SW480 (cell line): Measurements from ENCODE around the gene SLC25A27.

Source experiments
- DNase-seq: peaks from one replicate; pipeline ENCODE4 v3.0.0-alpha.2; 2016; ENCODE audit warnings: low spot score

The SLC25A27 gene

GRCh38 chr6:46651816-46652215 is 959 bp upstream of the SLC25A27 start:
- peak; percentile 22 for DNase-seq

DNA sequence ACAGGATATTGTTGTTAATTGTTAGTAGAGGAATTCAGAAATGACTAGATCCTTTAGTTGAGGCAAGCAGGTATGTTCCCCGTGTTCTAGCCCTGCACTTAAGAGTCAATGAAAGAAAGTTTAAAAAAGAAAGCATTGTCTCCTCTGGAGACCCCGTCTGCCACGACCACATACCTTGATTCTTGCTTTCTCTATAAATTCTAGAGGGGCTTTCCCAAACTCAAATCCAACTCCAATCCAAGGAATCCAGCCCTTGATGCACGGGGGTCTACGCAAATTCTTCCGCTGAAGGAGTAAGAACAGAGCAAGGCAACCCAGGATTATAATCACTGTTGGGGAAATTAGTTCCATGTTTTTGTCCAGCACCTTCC is 558 bp upstream of the SLC25A27 start:
- peak; percentile 3 for DNase-seq

GRCh38 chr6:46653439-46654195 is 842 bp downstream of the SLC25A27 start:
- no peak for DNase-seq

DNA sequence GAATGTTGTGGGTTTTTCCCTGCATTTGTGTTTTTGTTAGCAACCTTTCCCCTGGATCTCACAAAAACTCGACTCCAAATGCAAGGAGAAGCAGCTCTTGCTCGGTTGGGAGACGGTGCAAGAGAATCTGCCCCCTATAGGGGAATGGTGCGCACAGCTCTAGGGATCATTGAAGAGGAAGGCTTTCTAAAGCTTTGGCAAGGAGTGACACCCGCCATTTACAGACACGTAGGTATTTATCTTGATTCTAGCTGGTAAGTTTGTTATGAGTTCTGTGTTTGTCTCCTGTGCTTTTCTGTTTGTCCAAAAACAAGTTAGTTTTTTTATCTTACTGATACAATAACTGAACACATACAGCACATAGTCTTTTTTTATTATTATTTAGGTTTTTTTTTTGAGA is 3.0 kb downstream of the SLC25A27 start:
- DNase-seq, result no peak

- no peak for DNase-seq
Observed at GRCh38 chr6:46657642-46658041, 4.9 kb downstream of the SLC25A27 start.

- DNase-seq, result no peak
Observed at GRCh38 chr6:46661483-46661882, 8.7 kb downstream of the SLC25A27 start.

DNA sequence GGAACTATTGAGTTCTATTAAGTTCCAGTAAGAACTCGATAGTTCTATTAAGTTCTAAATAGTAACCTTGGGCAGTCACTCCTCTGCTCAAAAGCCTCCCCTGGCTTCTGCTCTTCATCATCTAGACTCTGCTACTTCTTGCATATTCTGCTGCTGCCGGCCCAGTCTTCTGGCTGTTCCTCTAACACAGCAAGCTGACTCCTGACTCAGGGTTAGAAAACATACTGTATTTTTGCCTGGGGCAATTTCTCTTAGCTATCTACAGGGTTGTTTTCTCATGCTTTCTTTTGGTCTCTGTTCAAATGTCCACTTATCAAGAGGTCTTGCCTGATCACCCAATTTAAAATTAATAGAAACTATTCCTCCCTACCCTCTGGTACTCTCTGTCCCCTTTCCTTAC is 14.6 kb downstream of the SLC25A27 start:
- DNase-seq, result no peak

GRCh38 chr6:46674410-46674809 is 21.6 kb downstream of the SLC25A27 start:
- no peak for DNase-seq

DNA sequence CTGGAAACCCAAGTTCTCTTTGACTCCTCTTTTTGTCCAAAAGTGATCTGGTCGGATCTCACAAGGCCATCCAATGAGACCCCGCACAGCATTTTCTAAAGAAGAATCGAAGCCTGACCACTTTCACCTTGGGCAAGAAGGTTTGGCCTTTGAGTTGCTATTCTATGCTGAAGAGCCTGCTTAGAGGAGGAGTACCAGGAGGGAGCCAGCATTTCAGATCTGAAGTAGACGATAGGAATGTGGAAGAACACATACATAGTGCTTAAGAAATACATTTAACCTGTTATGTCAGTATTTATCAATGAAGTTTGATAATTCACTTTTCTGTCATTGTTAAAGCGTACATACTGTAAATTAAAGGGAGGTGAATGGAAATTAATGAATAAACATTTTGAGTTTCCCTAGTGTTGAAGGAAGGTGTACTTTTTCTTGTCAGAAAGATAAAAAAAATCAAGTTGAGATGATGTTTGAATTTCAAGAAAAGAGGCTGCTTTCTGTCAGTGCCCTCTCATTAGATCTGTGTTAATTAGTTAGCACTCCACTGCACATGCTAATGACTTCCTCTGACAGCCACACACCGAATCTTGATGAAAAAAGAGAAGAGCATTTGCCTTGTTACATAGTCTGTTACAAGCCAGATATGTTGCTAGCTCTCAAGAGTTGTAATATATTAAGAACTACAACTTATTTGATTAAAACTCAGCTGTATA is 24.0 kb downstream of the SLC25A27 start:
- no peak for DNase-seq

DNA sequence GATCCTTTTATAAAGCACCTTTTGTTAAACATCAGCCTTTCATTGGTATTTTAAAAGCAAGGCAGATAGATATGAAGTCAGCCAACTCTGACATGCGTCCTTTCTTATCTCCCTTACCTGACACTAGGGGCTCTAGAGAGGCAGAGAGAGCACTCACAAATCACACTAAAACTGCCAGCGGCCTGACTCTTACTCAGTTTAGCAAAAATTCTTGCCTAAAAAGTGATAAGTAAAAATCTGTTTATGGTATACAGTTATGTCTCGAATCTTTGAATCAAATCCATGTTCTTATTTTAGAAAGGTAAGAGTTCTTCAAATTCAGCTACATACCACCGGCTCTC is 24.5 kb downstream of the SLC25A27 start:
- no peak for DNase-seq

DNA sequence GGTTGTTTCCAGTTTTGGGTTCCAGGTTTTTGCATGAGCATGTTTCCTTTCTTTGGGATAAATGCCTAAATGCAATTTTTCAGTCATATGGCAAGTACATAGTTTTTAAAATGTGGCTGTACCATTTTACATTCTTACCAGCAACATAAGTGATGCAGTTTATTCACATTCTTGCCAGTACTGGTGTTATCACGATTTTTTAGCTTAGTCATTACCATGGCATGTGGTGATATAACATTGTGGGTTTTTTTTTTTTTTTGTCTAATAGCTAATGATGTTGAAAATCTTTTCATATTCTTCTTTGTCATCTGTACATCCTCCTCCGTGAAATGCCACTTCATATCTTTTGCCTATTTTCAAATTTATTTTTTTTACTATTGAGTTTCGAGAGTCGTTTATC is 32.0 kb downstream of the SLC25A27 start:
- no peak for DNase-seq

- no peak for DNase-seq
Observed at GRCh38 chr6:46687619-46688097, 34.9 kb downstream of the SLC25A27 start, which contains the start of gene TDRD6. TDRD6 (plus strand) TSS chr6:46687885; CDS start chr6:46688129, 244 bp downstream.

DNA sequence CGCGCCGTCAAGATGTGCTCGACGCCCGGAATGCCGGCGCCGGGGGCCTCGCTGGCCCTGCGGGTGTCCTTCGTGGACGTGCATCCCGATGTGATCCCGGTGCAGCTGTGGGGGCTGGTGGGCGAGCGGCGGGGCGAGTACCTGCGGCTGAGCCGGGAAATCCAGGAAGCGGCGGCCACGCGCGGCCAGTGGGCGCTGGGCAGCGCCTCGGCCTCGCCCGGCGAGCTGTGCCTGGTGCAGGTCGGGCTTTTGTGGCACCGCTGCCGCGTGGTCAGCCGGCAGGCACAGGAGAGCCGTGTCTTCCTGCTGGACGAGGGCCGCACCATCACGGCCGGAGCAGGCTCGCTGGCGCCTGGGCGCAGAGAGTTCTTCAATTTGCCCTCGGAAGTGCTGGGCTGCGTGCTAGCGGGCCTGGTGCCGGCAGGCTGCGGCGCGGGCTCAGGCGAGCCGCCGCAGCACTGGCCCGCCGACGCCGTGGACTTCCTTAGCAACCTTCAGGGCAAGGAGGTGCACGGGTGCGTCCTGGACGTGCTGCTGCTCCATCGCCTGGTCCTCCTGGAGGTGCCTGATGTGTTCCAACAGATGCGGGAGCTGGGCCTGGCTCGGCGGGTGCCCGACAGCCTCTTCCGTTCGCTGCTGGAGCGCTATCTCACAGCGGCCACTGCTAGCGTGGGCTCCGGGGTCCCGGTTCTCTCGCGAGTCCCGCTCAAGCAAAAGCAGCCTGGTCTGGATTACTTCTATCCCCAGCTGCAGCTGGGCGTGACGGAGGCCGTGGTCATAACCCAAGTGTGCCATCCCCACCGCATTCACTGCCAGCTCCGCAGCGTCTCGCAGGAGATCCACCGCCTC is 35.6 kb downstream of the SLC25A27 start:
- DNase-seq, result no peak

DNA sequence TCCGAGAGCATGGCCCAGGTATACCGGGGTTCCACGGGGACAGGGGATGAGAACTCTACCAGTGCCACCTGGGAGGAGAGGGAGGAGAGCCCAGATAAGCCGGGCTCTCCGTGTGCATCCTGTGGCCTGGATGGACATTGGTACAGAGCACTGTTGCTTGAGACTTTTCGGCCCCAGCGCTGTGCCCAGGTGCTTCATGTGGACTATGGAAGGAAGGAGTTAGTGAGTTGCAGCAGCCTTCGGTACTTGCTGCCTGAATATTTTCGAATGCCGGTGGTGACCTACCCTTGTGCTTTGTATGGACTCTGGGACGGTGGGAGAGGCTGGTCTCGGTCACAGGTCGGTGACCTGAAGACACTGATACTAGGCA is 36.2 kb downstream of the SLC25A27 start:
- no peak for DNase-seq

DNA sequence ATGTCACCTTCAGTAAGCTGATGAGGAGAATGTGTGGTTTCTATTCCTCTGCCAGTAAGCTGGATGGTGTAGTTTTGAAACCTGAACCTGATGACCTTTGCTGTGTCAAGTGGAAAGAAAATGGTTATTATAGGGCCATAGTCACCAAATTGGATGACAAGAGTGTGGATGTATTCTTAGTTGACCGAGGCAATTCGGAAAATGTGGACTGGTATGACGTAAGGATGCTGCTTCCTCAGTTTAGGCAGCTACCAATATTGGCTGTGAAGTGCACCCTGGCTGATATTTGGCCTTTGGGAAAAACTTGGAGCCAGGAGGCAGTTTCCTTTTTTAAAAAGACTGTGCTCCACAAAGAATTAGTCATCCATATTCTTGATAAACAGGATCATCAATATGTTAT is 36.9 kb downstream of the SLC25A27 start:
- no peak for DNase-seq

DNA sequence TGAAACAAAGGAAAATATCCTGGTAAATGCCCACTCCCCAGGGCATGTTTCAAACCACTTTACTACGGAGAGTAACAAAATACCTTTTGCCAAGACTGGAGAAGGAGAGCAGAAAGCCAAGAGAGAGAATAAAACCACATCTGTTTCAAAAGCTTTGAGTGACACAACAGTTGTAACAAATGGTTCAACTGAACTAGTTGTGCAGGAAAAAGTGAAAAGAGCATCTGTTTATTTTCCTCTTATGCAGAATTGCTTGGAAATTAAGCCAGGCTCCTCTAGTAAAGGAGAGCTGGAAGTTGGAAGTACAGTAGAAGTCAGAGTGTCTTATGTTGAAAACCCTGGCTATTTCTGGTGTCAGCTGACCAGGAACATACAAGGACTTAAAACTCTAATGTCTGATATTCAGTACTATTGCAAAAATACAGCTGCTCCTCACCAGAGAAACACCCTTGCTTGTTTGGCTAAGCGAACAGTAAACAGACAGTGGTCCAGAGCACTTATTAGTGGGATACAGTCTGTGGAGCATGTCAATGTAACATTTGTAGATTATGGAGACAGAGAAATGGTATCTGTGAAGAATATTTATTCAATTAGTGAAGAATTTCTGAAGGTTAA is 37.5 kb downstream of the SLC25A27 start:
- DNase-seq, result no peak

GRCh38 chr6:46690911-46691451 is 38.2 kb downstream of the SLC25A27 start:
- no peak for DNase-seq

- no peak for DNase-seq
Observed at GRCh38 chr6:46699970-46700369, 47.2 kb downstream of the SLC25A27 start.

DNA sequence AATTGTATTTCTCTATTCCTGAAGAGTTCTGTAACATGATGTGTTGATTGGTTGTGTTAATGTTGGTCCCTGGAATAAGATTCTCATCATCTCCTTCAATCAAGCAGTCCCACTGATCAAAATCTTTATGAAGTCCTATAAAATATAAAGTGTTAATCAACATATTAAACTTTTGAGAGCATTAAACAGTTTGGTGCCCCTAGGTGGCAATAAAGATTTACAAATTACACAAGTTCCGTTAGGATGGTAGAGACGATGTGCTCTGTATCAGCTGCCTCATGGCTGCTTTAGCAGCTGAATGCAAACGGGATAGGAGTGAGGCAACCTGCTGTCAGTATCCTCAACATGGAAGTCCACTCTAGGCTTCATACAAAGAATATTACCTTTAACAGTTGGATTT is 51.8 kb downstream of the SLC25A27 start:
- DNase-seq, result peak; percentile 56

- no peak for DNase-seq
Observed at GRCh38 chr6:46706464-46706863, 53.7 kb downstream of the SLC25A27 start.

DNA sequence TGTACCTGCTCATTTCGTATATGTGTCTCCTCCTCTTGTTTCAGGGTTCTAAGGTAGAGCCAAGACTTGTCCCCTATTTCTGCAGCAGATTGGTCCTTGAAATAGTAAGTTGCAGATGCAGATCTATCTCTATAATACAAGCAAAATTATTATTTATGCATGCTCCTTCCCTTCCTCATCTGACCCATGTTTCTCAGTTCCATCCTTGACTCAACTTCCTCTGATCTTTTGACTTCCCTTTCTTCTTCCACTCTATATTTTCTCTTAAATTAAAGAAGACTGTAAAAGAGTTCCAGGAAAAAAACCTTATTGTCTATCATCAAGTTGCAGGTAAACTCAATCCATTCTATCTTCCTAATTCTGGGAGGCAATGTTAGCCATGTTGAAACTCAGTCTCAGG is 58.7 kb downstream of the SLC25A27 start:
- no peak for DNase-seq

DNA sequence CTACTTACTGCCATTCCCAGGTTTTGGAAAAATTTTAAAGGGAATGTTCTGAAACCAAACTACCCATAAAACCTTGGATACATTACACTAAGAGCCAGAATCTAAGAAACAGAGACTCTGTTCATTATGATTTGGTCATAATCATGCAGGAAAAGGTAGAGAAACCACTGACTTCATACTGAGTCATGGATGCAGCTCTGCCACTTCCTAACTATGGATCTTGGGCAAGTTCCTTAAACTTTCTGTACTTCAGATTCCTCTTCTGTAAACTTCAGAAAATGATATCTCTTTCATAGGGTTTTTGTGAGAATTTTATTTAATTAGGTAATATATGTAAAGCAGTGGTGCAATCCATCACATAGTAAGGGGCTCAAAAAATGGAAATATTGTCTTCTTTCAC is 62.4 kb downstream of the SLC25A27 start:
- no peak for DNase-seq
